Measurements from ENCODE around the gene NCKAP1. TPM values are rescaled to one million over a fixed set of nuclear protein-coding genes. Genes with fewer than 3 reads are reported as not detected.
A peak's percentile ranks its signal among the peaks of the same experiment; 100 is the strongest.

Gene NCKAP1
- total and polyA plus RNA-seq, 2 donors (not counting 1 experiment from before 2014, with no cell fraction given) = 141 to 219 TPM

DNA sequence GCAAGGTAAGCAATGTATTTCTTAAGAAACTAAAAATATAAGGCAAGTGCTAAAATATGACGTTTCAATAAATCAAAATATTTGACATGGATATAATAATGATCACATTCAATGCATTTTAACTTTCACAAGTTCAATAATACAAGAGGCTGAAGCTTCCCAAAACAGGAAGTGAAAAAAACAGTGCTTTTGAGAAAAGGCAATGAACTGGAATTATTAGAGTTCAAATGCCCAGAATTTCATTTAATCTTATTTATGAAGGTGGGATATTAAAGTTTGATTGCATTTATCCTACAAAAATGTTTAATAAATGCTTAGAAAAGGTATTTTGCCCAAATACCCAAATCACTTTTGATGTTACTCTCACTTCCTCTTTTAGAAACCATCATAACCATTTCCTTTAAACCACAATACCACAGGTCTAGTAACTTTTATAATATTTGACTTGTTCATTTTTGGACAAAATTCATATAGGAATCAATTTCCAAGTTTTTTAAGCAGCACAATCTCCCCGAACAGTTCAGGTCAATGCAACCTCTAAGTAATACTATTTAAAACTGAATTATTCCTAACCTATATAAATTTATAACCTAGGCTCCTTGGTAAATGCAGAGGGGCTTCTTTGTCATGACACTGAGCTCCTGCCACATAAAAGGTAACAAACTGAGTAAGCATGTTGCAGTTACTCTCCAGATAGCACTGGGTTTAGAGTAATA is 2.1 kb downstream of the NCKAP1 start:
- peak overlapping the region; percentile 23 for H3K9ac ChIP-seq (ENCODE audit: insufficient read depth, low read length)
- H3K36me3 ChIP-seq (ENCODE audit: control insufficient read depth, insufficient read depth, low read length) = no peaks in the 10 kb centered on the region
- H3K27ac ChIP-seq (ENCODE audit: insufficient read depth, low read length) = peak overlapping the region; percentile 18
- H3K79me2 ChIP-seq (ENCODE audit: control insufficient read depth, insufficient read depth, low read length) = peaks cover 66% of the 10 kb centered on the region
- DNase-seq (ENCODE audit: low read depth in 2 of 2) = no peak
- peak overlapping the region; percentile 51 to 97 (median 76) for H3K4me3 ChIP-seq (replicated peaks in 1 of 4; ENCODE audit: control extremely low read depth in 1 of 4, insufficient read depth in 1 of 4, low read depth in 3 of 4, low read length in 4 of 4)
- TF ChIP-seq CTCF (conservative IDR thresholded peaks at IDR 0.05 in 1 of 2, IDR thresholded peaks at IDR 0.05 in 1 of 2; ENCODE audit: low read depth in 1 of 2, low read length in 2 of 2) = no peak
- no peak for TF ChIP-seq EZH2 (IDR thresholded peaks at IDR 0.05; ENCODE audit: low read length, missing control alignments)
- H4K20me1 ChIP-seq (ENCODE audit: control insufficient read depth, extremely low read depth, insufficient read depth, low read length) = peaks cover 5% of the 10 kb centered on the region
- peak overlapping the region; percentile 93 for H3K4me2 ChIP-seq (ENCODE audit: extremely low read depth, insufficient read depth, low read length)
- H3K9me3 ChIP-seq (ENCODE audit: control insufficient read depth, insufficient read depth, low read depth, low read length) = no peaks in the 10 kb centered on the region
- no peak overlapping the region for H2AFZ ChIP-seq (ENCODE audit: low read length)
- no peaks in the 10 kb centered on the region for H3K27me3 ChIP-seq (ENCODE audit: control insufficient read depth, insufficient read depth, low read length)
- peaks cover 2% of the 10 kb centered on the region for H3K4me1 ChIP-seq (ENCODE audit: control insufficient read depth, extremely low read depth, insufficient read depth, low read length)

DNA sequence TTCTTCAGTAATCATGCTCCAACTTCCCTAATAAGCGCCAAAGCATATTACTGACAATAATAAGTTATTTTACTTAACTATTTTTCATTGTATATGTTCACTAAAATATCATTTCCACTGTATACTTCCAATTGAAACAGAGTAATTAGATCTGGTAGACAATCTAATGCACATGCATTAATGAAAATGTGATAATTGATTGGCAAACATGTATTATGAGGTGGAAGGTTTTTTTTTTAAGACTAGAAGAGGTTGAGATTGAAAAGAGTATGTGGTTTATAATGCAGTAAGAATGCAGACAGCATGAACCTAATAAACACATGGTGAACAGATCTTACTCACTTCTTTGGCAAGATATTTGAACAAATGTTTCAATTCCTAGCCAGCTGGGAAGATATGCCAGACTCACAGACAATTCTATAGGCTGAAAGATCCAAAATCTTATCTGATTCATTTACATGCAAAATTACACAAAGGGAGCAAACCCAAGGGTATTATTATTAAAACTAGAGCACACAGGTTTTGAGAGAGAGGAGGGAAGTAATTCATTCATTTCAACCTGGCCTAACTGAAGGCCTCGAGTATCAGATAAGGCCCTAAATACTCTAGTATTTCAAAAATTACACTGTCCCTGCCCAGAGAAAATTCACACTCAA is 2.8 kb downstream of the NCKAP1 start:
- TF ChIP-seq EZH2 (IDR thresholded peaks at IDR 0.05; ENCODE audit: low read length, missing control alignments) (no peak), CTCF (conservative IDR thresholded peaks at IDR 0.05 in 1 of 2, IDR thresholded peaks at IDR 0.05 in 1 of 2; ENCODE audit: low read depth in 1 of 2, low read length in 2 of 2) (no peak)
- Histone ChIP-seq H3K36me3 (ENCODE audit: control insufficient read depth, insufficient read depth, low read length) (no peaks in the 10 kb centered on the region), H3K79me2 (ENCODE audit: control insufficient read depth, insufficient read depth, low read length) (peaks cover 73% of the 10 kb centered on the region), H3K4me1 (ENCODE audit: control insufficient read depth, extremely low read depth, insufficient read depth, low read length) (peaks cover 2% of the 10 kb centered on the region), H2AFZ (ENCODE audit: low read length) (no peak overlapping the region), H3K9me3 (ENCODE audit: control insufficient read depth, insufficient read depth, low read depth, low read length) (no peaks in the 10 kb centered on the region), H3K27me3 (ENCODE audit: control insufficient read depth, insufficient read depth, low read length) (no peaks in the 10 kb centered on the region), H3K4me3 (replicated peaks in 1 of 4; ENCODE audit: control extremely low read depth in 1 of 4, insufficient read depth in 1 of 4, low read depth in 3 of 4, low read length in 4 of 4) (peak overlapping the region; percentile 51 to 97 (median 76)), H3K27ac (ENCODE audit: insufficient read depth, low read length) (peak overlapping the region; percentile 18), H4K20me1 (ENCODE audit: control insufficient read depth, extremely low read depth, insufficient read depth, low read length) (peaks cover 6% of the 10 kb centered on the region), H3K4me2 (ENCODE audit: extremely low read depth, insufficient read depth, low read length) (peak overlapping the region; percentile 93), H3K9ac (ENCODE audit: insufficient read depth, low read length) (no peak overlapping the region)
- DNase-seq (ENCODE audit: low read depth in 2 of 2) = peak; percentile 81 to 88

GRCh38 chr2:183034806-183035205 is 3.5 kb downstream of the NCKAP1 start:
- Histone ChIP-seq H3K27ac (ENCODE audit: insufficient read depth, low read length) (no peak overlapping the region), H3K9ac (ENCODE audit: insufficient read depth, low read length) (no peak overlapping the region)

More at GRCh38 chr2:183034806-183035205, 3.5 kb downstream of the NCKAP1 start:
- Histone ChIP-seq H3K9me3 (ENCODE audit: control insufficient read depth, insufficient read depth, low read depth, low read length) (no peaks in the 10 kb centered on the region), H3K4me2 (ENCODE audit: extremely low read depth, insufficient read depth, low read length) (peak overlapping the region; percentile 93), H3K79me2 (ENCODE audit: control insufficient read depth, insufficient read depth, low read length) (peaks cover 79% of the 10 kb centered on the region), H3K4me1 (ENCODE audit: control insufficient read depth, extremely low read depth, insufficient read depth, low read length) (peaks cover 2% of the 10 kb centered on the region), H3K27me3 (ENCODE audit: control insufficient read depth, insufficient read depth, low read length) (no peaks in the 10 kb centered on the region), H3K4me3 (replicated peaks in 1 of 4; ENCODE audit: control extremely low read depth in 1 of 4, insufficient read depth in 1 of 4, low read depth in 3 of 4, low read length in 4 of 4) (peak overlapping the region in 3 of 4 experiments; percentile 22 to 97 (median 32)), H3K36me3 (ENCODE audit: control insufficient read depth, insufficient read depth, low read length) (no peaks in the 10 kb centered on the region), H4K20me1 (ENCODE audit: control insufficient read depth, extremely low read depth, insufficient read depth, low read length) (peaks cover 6% of the 10 kb centered on the region), H2AFZ (ENCODE audit: low read length) (no peak overlapping the region)
- TF ChIP-seq CTCF (conservative IDR thresholded peaks at IDR 0.05 in 1 of 2, IDR thresholded peaks at IDR 0.05 in 1 of 2; ENCODE audit: low read depth in 1 of 2, low read length in 2 of 2) = no peak
- no peak for TF ChIP-seq EZH2 (IDR thresholded peaks at IDR 0.05; ENCODE audit: low read length, missing control alignments)
- DNase-seq (ENCODE audit: low read depth in 2 of 2) = peak; percentile 22 to 81

Data from fibroblast of lung (primary cell).